ENCODE results near the gene DNAH5. TPM values are rescaled to one million over a fixed set of nuclear protein-coding genes. Genes with fewer than 3 reads are reported as not detected.

The DNAH5 gene
- total and polyA plus RNA-seq, 2 of the 8 experiments (the other 6 are each of a cell fraction or from before 2014, with no cell fraction given) = 0.30 to 0.73 TPM

DNA sequence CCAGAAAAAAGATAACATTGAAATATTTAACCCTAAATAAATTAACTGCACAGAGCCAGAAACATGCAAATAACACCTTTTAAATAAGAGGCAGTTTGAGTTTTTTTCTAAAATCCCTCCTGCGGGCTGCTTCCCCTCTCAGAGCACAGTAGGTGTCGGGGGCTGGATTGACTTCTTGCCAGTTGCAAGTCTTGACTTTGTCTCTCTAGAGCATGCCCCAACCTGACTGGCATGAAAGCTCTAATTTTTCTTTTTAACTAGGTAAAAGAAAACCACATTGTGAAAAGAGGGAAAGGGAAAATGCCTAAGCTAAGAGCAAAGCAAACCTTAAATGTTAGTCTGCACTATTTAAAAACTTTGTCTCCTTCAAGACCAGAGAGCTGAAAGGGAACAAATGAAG, 46.4 kb upstream of the DNAH5 start (continued):
- TF ChIP-seq YY1 (IDR thresholded peaks at IDR 0.05; ENCODE audit: low read depth, low read length) (no peak), EP300 (IDR thresholded peaks at IDR 0.05; ENCODE audit: borderline replicate concordance in 1 of 2, low read depth in 2 of 2, low read length in 2 of 2) (no peak), RAD21 (IDR thresholded peaks at IDR 0.05 in 1 of 2, conservative IDR thresholded peaks at IDR 0.05 in 1 of 2; ENCODE audit: low read depth in 2 of 2, low read length in 2 of 2) (no peak), KDM1A (IDR thresholded peaks at IDR 0.05; ENCODE audit: borderline replicate concordance, low read length) (no peak)
- TF ChIP-seq, protein P1, sequence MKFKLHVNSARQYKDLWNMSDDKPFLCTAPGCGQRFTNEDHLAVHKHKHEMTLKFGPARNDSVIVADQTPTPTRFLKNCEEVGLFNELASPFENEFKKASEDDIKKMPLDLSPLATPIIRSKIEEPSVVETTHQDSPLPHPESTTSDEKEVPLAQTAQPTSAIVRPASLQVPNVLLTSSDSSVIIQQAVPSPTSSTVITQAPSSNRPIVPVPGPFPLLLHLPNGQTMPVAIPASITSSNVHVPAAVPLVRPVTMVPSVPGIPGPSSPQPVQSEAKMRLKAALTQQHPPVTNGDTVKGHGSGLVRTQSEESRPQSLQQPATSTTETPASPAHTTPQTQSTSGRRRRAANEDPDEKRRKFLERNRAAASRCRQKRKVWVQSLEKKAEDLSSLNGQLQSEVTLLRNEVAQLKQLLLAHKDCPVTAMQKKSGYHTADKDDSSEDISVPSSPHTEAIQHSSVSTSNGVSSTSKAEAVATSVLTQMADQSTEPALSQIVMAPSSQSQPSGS (IDR thresholded peaks at IDR 0.05; ENCODE audit: low read length) = no peak

Data from H1 (cell line).